ENCODE results near the gene AGO1.

AGO1 gene

GRCh38 chr1:35882945-35883634, at the start of gene AGO1:
TSS of gene AGO1 (plus strand) at chr1:35883209. CDS start at chr1:35883422, 213 bp downstream.
- peak; percentile 88 for DNase-seq (ENCODE audit: low read depth)

GRCh38 chr1:35833395-35833794, 49.6 kb upstream of the AGO1 start:
- DNase-seq (ENCODE audit: low read depth): no peak

GRCh38 chr1:35834218-35834617, 48.8 kb upstream of the AGO1 start:
- no peak for DNase-seq (ENCODE audit: low read depth)

GRCh38 chr1:35835398-35835797, 47.6 kb upstream of the AGO1 start:
- no peak for DNase-seq (ENCODE audit: low read depth)

- no peak for DNase-seq (ENCODE audit: low read depth)
Measured at GRCh38 chr1:35836734-35837133, 46.3 kb upstream of the AGO1 start.

- DNase-seq (ENCODE audit: low read depth): peak; percentile 52
Measured at GRCh38 chr1:35838693-35839245, 44.2 kb upstream of the AGO1 start.

- DNase-seq (ENCODE audit: low read depth): no peak
Measured at GRCh38 chr1:35844826-35845225, 38.2 kb upstream of the AGO1 start.

GRCh38 chr1:35845766-35846165, 37.2 kb upstream of the AGO1 start:
- DNase-seq (ENCODE audit: low read depth): peak; percentile 1

GRCh38 chr1:35847935-35848565, 35.0 kb upstream of the AGO1 start:
- DNase-seq (ENCODE audit: low read depth): no peak

GRCh38 chr1:35850051-35850450, 33.0 kb upstream of the AGO1 start:
- no peak for DNase-seq (ENCODE audit: low read depth)

- no peak for DNase-seq (ENCODE audit: low read depth)
Measured at GRCh38 chr1:35850716-35851115, 32.3 kb upstream of the AGO1 start.

GRCh38 chr1:35851132-35851869, 31.7 kb upstream of the AGO1 start:
- peak; percentile 80 for DNase-seq (ENCODE audit: low read depth)

- DNase-seq (ENCODE audit: low read depth): no peak
Measured at GRCh38 chr1:35852241-35852640, 30.8 kb upstream of the AGO1 start.

GRCh38 chr1:35854989-35855700, 27.9 kb upstream of the AGO1 start:
- no peak for DNase-seq (ENCODE audit: low read depth)

GRCh38 chr1:35856964-35857363, 26.0 kb upstream of the AGO1 start:
- no peak for DNase-seq (ENCODE audit: low read depth)

- peak; percentile 55 for DNase-seq (ENCODE audit: low read depth)
Measured at GRCh38 chr1:35857830-35858229, 25.2 kb upstream of the AGO1 start.

GRCh38 chr1:35860696-35861095, 22.3 kb upstream of the AGO1 start:
- no peak for DNase-seq (ENCODE audit: low read depth)

- DNase-seq (ENCODE audit: low read depth): no peak
Measured at GRCh38 chr1:35863136-35863535, 19.9 kb upstream of the AGO1 start.

GRCh38 chr1:35863881-35864625, 19.0 kb upstream of the AGO1 start:
- no peak for DNase-seq (ENCODE audit: low read depth)

- DNase-seq (ENCODE audit: low read depth): no peak
Measured at GRCh38 chr1:35864813-35865212, 18.2 kb upstream of the AGO1 start.

- no peak for DNase-seq (ENCODE audit: low read depth)
Measured at GRCh38 chr1:35866991-35867390, 16.0 kb upstream of the AGO1 start.

All from iris pigment epithelial cell (primary cell).